HG03025 (cell line): ENCODE measurements around the gene ANKH.
"Not testable (repeated sequence)": the region's sequence is repeated elsewhere in the genome, so short reads cannot be mapped to it uniquely, and the experiment has no call there.

ENCODE experiments used
- ATAC-seq: cut with Tn5 transposase; IDR thresholded peaks from one replicate; pipeline ENCODE4 v1.9.1; 2021; ENCODE audit warnings: mild to moderate bottlenecking, moderate library complexity; ENCODE audit not compliant: unreplicated experiment, low FRiP score

ANKH gene

DNA sequence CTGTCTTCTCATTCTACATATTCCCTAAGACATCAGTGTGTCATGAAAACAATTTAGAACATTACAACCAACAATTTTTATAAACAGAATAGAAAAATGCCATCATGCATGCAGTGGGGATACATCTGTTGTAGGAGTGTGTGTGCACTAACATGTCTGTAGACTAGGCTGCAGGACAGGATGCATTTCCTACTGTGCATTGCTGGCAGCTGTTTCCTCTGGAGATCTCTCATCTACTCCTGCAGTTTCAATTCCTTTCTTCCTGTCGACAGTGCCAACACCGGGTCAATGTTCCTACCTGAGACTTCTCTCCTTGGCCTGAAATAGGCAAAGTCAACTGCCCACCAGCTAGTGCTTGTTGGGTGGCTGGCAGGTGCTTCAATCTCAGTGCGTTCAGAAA lies 69.8 kb downstream of the ANKH start:
- no peak for ATAC-seq

GRCh38 chr5:14797385-14797784 lies 74.2 kb downstream of the ANKH start:
- ATAC-seq: not testable (repeated sequence)

DNA sequence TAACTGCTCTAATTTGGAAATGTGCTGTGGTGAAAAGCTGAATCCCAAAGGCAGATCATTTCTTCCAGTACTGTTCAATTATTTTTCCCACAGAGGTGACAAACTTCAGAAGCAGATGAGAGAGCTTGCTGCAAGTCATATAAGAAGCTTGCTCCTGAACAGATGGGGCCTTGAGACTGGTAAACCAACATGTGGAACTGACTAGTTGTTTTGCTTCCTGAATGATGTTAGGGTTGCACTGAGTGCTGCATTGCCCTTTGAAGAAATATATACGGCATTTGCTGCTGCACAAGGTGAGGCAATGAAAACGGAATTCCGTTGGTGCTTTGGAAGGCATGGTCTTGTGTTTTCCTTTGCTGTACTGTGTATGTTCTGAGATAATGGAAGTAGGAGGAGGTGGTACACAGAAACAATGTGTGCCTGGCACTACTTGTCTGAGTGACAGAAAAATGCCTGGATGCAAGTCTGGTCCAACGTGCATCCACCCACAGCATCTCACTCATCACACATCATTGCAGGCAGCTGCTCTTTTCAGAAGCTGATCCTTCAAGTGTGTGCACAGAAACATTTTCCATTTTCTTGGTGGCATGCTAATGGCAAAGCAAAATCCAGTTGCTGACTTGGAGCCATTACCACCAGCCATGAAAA lies 76.9 kb downstream of the ANKH start:
- ATAC-seq: no peak

- ATAC-seq: no peak
These were observed 77.7 kb downstream of the ANKH start for GRCh38 chr5:14793851-14794250.

GRCh38 chr5:14790911-14791310 lies 80.7 kb downstream of the ANKH start:
- ATAC-seq: no peak

GRCh38 chr5:14790220-14790619 lies 81.4 kb downstream of the ANKH start:
- no peak for ATAC-seq

DNA sequence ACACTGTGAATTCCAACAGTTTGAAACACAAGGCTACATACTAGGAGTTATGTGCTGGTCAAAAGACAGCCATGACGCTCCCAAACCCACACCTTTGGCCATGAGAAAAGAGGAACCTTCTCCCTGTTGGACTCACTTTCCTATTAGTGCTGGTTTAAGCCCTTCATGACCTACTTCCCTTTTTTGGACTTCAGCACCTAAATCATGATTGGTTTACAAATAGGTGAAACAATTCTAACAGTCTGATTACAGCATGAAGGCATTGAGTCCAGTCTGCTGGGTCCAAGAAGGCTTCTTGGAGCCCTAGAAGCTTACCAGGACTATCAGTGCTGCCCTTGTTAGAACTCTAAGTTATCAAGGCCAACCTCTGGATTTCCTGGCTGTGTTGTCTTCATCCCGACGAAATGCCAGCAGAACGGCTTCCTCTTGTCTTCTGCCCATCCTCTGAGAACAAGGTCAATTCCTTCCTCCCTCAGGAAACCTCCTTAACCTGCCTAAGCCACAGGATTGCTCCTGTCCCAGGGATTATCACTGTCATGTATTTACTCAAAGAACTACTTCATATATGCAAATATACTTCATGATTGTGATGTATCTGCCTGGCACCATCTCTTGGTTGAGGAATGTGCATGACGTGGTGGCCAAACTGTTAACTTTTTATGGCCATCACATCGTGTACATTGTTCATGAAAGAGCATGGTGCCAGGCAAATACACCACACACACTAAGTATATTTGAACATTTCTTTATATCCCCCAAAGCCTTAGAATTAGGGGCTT lies 83.6 kb downstream of the ANKH start:
- no peak for ATAC-seq

- ATAC-seq: no peak
These were observed 87.9 kb downstream of the ANKH start for GRCh38 chr5:14783691-14784090.

DNA sequence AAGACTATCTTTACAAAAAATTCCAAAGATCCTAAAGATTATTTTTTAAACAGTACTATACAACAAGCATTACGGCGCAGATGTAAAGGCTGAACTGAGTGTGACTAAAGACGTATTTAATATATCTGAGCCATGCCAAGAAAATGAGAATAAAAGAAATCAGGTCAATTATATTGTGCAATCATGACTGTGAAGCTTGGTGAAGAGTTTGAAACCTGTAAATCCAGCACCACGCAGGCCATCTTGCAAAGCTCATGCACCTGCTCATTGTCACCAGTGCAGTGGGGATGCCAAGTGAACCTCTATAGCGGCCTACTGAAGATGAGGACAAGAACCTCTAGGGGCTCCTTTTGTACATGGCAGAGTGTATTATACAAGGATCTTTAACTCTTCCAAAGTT lies 89.0 kb downstream of the ANKH start:
- ATAC-seq: no peak

GRCh38 chr5:14781106-14781505 lies 90.5 kb downstream of the ANKH start:
- ATAC-seq: no peak

GRCh38 chr5:14779975-14780374 lies 91.6 kb downstream of the ANKH start:
- no peak for ATAC-seq

GRCh38 chr5:14778792-14779070 lies 92.8 kb downstream of the ANKH start:
- no peak for ATAC-seq

- no peak for ATAC-seq
These were observed 93.4 kb downstream of the ANKH start for GRCh38 chr5:14777932-14778791.

DNA sequence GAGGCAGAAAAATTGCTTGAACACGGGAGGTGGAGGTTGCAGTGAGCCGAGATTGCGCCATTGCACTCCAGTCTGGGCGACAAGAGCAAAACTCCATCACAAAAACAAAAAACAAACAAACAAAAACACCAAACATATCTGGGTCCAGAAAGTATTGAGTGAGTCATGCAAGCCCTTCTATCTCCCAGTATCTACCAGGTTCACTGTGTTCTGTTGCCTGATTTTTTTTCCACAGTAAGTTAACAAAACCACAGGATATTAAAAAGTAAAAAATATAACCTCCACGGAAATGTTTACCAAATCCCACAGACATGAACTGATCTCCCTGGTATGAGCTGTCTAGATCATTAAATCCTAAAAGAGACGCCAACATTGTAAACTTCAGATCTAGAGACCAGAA lies 94.4 kb downstream of the ANKH start:
- no peak for ATAC-seq

DNA sequence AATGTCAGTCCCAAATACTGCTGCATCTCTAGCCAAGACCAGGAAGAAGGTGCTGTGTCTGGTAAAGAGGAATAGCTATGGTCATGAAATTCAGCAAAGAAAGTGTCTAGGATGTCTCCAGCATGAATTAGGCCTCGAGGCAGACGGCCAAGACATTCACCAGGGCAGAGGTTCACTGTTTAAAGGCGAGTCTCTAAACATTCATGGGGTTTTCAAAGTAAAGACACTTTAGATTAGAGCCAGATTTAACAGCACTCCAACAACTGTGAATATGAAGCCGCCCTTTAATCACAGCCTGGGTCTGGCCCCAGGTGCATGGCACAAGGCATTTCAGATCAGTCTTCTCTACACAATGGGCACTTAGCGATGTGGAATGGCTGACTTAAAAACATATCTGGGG lies 95.0 kb downstream of the ANKH start:
- no peak for ATAC-seq

DNA sequence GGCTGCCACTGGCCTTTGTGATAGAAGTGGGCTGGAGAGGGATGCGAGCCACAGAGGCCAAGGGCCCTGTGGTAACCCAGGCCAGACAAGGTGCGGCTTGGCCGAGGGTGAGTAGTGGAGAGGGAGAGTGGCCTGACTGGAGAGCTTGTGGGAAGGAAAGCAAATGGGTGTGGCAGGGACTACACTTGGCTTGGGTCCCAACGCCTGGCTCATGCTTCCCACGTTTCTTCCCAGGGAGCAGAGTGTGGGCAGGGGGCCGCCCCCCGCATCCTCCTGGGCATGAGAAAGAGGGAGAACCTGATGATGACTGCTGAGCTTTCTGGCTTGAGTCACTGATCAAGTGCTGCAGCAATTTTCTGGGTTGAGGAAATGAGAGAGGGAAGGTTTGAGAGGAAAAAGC lies 95.7 kb downstream of the ANKH start:
- no peak for ATAC-seq

GRCh38 chr5:14773588-14773987 lies 98.0 kb downstream of the ANKH start:
- ATAC-seq: no peak

DNA sequence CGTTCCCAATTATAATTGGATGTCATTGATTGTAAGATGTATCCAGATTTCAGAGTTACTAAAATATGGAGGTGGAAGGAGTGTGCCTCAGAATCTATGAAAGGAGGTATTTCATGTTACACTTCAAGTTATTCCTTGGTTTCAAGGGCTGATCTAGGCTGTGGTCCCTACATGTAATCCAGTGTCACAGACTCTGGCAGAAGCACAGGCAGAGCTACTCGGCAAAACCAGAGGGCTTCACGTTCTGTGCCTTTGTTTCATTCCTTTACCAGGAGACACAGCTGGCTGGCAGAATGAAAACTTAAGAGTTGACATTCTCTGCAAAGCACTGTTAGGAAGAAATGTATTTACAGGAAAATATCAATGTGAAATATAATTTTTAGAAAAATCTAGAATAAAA lies 99.6 kb downstream of the ANKH start:
- ATAC-seq: no peak

DNA sequence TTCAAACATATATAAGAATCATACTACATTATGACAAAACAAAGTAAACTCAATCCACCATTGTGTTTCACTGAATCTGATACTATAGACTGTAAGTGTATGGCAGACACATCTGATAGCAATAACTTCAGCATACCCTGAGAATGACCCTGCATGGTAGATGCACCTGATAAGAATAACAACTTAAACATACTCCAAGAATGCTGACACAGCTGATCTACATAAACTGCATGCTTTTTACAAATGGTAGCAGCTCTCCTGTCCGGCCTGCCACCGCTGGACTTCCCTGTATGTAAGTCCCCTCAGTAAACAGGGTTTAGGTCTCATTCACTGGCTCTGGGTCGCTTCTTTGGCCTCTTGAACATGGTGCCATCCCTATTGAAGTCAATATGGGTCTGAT lies 100.4 kb downstream of the ANKH start:
- ATAC-seq: no peak

DNA sequence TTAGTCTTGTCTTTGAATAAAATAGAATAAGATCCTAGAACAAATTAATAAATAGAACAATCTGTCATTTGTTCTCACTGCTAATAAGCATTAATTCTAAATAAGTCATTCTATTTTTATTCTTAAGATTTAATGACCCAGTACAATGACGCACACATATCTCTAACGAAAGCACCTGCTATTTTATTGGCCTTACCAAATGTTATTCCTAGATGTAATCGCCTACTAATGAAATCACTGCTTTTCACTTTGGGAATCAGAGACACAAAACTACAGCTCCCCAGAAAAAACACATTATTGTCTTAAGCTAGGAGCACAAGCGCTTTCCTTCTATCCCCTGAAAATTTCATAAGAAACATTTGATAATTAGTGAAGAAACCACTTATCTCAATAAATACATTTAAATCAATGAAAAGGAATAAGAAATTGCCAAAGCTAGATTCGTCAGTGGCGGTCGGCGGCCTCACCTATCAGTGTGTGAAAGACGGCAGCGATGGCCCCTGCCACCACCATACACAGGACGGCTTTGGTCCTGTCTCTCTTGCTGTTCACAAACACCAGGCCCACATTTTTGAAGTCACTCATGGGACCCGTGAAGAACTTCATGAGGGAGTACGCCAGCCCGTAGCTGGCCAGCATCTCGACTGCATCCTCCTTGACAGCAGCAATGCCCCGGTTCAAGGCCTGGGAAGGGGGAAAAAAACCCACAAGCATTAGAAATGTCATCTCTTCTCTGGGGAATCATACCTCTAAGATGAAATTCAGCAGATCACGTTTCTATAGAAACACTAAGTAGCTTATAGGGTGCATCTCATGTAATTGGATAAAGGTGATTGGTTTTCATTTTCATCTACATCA lies 102.8 kb downstream of the ANKH start:
- ATAC-seq: no peak
